Thyroid gland (tissue), 4 donors: ENCODE measurements around the gene SLC36A2.

Experiments used
- POLR2A ChIP-seq, 2 donors: fragments of 450-650 bp; IDR thresholded peaks; one replicate each; pipeline ENCODE4 v1.6.1; 2017; ENCODE audit warnings: antibody characterized with exemption in 2 of 2, mild to moderate bottlenecking in 2 of 2, moderate library complexity in 1 of 2
- TF ChIP-seq, protein P1 (sequence below), 6 experiments: fragments of 200-600 bp in 3 of 6; fragments of 450-650 bp in 3 of 6; sonication (generic) in 3 of 6; IDR thresholded peaks; one replicate each; pipeline ENCODE4 v1.5.1; 2016 to 2019; ENCODE audit warnings: antibody characterized with exemption in 6 of 6, mild to moderate bottlenecking in 2 of 6, inconsistent platforms in 1 of 6, moderate library complexity in 1 of 6

DNA sequence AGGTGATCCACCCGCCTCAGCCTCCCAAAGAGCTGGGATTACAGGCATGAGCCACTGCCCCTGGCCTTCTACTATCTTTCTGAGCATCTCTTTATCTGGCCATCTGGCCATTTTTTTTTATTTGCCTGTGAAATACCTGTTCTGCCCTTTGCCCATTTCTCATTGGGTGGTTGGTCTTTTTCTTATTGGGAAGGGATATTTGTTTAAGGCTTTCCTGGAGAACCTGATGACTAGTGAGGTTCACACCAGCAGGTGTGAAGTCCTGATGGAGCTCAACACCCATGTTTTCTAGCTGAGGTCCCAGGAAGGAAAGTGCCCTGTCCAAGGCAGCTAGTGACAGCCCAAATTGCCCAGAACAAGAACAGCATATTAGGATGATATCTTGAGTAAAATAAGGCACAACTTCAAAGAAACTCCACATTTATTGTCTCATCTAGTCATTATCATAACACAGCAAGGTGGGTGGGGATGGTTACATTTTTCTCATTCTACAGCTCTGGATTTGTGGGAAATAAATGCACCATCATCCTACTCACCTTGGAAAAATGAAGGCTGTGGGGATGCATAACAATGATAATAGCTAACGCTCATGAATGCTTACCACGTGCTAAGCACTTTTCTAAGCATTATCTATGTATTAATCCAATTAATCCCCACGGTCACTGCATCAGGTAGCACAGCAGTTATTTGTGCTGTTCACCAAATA lies 64.1 kb downstream of the SLC36A2 start:
- TF ChIP-seq, protein P1, sequence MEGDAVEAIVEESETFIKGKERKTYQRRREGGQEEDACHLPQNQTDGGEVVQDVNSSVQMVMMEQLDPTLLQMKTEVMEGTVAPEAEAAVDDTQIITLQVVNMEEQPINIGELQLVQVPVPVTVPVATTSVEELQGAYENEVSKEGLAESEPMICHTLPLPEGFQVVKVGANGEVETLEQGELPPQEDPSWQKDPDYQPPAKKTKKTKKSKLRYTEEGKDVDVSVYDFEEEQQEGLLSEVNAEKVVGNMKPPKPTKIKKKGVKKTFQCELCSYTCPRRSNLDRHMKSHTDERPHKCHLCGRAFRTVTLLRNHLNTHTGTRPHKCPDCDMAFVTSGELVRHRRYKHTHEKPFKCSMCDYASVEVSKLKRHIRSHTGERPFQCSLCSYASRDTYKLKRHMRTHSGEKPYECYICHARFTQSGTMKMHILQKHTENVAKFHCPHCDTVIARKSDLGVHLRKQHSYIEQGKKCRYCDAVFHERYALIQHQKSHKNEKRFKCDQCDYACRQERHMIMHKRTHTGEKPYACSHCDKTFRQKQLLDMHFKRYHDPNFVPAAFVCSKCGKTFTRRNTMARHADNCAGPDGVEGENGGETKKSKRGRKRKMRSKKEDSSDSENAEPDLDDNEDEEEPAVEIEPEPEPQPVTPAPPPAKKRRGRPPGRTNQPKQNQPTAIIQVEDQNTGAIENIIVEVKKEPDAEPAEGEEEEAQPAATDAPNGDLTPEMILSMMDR (IDR thresholded peaks at IDR 0.05) = no peak
- no peak for TF ChIP-seq POLR2A (IDR thresholded peaks at IDR 0.05)
